Caki2 (cell line): ENCODE data around the gene DAPK1. TPM values are rescaled to one million over a fixed set of nuclear protein-coding genes. Genes with fewer than 3 reads are reported as not detected.

Experiments used
- DNase-seq: peaks from one replicate; pipeline ENCODE4 v3.0.0-alpha.2; 2015; ENCODE audit warnings: low read depth
- in situ Hi-C: cut with HindIII; loops from 2 replicates; pipeline ENCODE4 v1.10.0; 2016; ENCODE audit warnings: low sequenced_read_pairs, low pct_unique_long_range_greater_than_20kb, mixed read lengths
- total RNA-seq: library from RNA; depleted of rRNA; stranded (reverse); fragments of >200 nt; shearing (Covaris generic); gene quantifications from 2 replicates; pipeline ENCODE4 v1.2.3, GENCODE V29; 2014; ENCODE audit warnings: low replicate concordance

The DAPK1 gene
- total RNA-seq, 1 experiment from 2014 or later: 20.9 TPM

DNA sequence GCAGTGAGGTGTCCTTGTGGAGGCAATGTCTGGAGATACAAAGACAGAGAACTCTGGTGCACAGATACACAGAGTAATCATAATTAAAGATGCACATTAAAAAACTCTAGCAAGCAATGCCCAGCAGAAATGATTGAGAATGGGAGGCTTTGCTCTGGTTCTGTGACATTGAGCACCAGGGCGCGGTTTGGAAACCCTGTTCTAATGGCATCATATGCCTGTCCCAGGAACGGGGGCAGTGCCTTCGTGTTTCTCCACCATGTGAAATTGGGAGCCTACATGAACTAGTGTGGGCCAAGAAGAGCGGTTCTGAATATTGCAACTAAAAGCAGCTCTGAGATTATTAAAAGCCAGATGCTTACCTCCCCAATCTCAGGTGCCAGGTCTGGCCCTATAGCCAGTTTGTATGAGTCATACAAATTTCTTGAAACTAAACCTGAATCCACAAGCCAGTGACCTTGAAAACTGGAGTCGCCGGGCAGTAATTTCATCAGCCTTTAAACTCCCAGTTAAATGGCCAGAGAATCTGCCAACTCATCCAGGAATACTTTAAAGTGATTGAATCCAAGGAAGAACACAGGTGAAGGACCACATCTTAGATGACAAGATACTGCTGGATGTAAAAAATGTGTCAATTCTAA is 206.1 kb downstream of the DAPK1 start:
- DNase-seq: no peak
- in situ Hi-C loops: no loop called here

GRCh38 chr9:87704342-87704741 is 206.7 kb downstream of the DAPK1 start:
- in situ Hi-C loops: no loop called here
- no peak for DNase-seq

GRCh38 chr9:87706066-87706739 is 208.5 kb downstream of the DAPK1 start:
- DNase-seq: no peak
- in situ Hi-C loops: no loop called here

GRCh38 chr9:87707805-87708506 is 210.3 kb downstream of the DAPK1 start:
- in situ Hi-C loops: no loop called here
- DNase-seq: no peak

DNA sequence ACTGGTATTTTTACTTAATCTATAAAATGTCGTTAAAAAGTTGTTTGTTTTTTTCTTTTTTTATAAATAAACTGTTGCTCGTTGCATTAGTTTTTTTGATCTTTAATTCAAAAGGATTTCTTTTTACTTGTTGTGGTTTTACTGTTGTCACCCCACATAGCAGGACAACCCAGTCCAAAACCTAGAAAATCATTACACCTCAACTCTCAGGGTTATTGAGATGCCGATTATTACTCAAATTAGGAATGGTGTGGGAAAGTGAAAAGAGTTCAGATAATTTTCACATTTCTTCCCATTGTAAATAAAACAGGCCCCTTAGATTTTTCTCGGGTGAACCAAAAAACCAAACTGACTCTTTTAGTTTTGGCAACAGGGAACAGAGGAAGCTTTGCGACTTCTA is 210.9 kb downstream of the DAPK1 start:
- no peak for DNase-seq
- in situ Hi-C loops: no loop called here

DNA sequence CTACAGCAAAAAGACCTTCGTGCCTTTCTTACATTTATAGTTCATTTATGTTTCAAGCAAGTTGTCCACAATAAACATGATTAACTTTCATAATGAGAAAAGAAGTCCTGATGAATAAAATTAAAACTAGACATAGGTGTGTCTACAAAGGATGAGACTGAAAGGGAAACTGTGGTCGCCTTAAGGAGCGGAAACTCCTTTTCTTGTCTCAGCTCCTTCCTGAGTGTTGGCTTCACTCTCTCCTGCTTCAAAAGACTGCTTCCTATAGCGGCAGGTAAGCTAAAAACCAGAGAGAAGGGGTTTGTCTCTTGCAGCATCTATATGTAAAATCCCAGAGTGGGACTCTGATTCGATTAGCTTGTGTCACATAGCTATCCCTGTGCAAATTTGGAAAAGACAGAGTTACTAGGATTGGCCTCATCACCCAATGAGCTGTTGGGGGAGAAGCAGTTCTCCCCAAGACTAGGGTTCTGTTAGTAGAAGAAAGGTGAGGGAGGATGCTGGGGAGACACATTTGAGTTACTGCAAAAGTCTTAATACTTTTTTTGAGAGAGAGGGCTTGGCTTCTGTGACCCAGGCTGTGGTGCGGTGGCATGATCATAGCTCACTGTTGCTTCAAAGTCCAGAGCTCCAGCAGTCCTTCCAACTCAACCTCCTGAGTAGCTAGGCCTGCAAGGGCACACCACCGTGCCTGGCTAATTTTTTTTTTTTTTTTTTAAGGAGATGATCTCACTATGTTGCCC is 211.5 kb downstream of the DAPK1 start:
- in situ Hi-C loops: no loop called here
- DNase-seq: no peak

GRCh38 chr9:87710443-87710842 is 212.8 kb downstream of the DAPK1 start:
- DNase-seq: no peak
- in situ Hi-C loops: no loop called here

- in situ Hi-C loops: no loop called here
- DNase-seq: peak; percentile 58
Observed at GRCh38 chr9:87711857-87712800, 214.5 kb downstream of the DAPK1 start.

DNA sequence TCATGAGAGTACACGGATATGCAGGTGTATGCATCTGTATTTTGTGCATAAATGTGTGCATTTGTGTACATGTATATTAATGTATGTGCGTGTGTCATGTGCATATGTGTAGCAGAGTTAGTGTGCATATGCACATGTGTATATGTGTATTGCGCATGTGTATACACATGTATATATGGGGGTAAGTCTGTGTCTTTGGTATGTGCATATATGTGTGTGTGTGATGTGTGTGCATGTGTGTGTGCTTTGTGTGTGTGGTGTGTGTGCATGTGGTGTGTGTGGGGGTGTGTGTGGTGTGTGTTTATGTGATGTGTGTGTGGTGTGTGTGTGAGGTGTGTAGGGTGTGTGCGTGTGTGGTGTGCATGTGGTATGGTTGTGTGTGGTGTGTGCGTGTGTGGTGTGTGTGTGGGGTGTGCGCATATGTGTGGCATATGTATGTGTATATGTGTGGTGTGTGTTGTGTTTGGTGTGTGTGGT is 215.2 kb downstream of the DAPK1 start:
- no peak for DNase-seq
- in situ Hi-C loops: no loop called here

DNA sequence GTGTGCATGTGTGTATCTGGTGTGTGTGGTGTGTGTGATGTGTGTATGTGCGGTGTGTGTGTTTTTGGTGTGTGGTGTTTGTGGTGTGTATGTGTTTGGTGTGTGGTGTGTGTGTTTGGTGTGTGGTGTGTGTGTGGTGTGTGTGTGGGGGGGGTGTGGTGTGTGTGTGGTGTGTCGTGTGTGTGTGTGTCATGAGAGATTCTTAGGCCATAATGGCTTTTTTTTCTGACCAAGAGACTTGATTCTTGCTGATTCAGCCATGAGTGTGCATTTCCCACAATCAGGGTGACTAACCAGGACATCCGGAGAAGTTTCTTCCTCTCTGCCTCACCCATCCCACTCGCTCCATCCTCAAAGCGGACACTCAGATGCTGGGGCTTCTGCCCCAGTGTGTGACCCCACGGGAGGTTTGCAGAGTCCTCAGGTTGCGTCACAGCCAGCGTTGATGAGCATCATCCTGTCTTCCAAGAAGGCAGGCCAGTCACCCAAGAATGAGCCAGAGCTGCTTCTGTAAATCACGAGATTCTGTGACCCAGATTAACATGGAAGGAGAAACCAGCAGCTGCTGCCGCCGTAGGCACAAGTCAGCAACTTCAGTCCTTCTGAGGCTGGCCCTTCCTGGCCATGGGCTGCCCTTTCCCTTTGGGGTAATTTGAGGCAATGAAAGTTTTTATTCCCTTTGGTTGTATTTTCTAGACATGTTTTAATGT is 215.8 kb downstream of the DAPK1 start:
- DNase-seq: peak; percentile 93
- in situ Hi-C loops: no loop called here

DNA sequence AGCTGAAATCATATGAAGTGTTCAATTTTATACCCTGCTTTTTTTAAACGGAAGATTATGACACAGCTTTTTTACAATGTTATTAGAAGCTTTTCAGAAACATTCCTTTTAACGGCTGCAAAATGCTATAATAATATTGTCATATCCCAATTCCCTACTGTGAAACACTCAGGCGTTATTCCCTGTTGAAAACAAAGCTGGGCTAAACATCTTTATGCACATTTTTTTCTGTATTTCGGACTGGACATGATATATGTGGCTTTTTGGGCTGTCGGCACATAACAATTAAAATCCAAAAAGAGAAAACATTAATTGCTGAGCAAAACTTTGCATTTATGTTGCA is 216.3 kb downstream of the DAPK1 start:
- DNase-seq: no peak
- in situ Hi-C loops: no loop called here

DNA sequence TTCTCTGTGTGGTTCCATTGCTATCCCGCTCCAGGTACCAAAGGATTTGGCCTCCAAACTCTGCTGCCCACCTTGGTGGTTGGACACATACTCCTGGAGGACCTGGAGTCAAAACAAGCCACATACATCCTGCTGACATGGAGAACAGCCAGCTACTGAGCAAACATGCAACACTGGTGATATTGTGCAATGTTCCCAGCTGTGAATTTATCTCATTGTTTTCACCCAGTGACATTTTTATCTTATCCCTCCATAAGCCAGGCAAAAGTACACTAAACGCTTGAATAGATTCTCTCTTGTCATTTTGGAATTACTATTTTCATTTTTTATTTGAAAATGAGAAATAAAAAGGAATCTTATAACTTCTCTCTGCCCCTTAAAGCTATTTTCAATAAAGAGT is 217.2 kb downstream of the DAPK1 start:
- in situ Hi-C loops: no loop called here
- no peak for DNase-seq

DNA sequence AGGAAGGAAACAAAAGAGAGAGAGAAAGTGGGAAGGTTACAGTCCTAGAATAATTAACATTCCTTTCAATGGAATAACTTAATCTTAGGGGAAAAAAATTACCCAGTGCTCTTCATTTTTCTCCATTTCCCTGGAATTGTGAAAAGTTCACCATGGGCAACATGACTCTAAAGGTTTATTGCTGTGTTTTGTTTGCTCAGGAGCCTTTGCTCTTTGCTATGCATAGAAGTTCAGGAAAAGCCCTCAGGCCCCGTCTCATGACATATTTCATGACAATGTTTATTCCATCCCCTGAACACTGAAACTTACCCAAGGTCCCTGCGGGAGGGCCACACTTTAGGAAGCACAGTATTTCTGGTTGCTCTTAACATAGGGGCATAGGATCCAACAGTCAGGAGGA is 218.5 kb downstream of the DAPK1 start:
- in situ Hi-C loops: no loop called here
- DNase-seq: no peak

GRCh38 chr9:87717456-87717855 is 219.8 kb downstream of the DAPK1 start:
- in situ Hi-C loops: no loop called here
- DNase-seq: no peak

DNA sequence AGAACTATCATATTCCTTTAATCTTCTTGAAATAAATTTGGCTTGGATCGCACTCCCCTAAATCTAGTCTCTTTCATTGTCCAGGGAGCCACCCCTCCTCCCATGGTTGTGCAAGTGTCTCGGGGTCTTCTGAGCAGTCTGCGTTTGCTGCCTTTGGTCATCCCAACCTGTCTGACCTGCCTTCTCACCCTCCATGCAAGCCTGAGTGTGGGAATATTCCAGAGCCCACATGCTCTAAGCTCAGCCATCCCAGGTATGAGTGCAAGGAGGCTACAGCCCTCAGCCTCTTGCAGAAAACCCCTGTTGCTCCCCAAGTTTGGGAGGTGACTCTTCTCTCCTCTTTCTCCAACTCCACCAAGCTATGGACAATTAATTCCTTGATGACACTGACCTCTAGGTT is 220.6 kb downstream of the DAPK1 start:
- DNase-seq: no peak
- in situ Hi-C loops: no loop called here

DNA sequence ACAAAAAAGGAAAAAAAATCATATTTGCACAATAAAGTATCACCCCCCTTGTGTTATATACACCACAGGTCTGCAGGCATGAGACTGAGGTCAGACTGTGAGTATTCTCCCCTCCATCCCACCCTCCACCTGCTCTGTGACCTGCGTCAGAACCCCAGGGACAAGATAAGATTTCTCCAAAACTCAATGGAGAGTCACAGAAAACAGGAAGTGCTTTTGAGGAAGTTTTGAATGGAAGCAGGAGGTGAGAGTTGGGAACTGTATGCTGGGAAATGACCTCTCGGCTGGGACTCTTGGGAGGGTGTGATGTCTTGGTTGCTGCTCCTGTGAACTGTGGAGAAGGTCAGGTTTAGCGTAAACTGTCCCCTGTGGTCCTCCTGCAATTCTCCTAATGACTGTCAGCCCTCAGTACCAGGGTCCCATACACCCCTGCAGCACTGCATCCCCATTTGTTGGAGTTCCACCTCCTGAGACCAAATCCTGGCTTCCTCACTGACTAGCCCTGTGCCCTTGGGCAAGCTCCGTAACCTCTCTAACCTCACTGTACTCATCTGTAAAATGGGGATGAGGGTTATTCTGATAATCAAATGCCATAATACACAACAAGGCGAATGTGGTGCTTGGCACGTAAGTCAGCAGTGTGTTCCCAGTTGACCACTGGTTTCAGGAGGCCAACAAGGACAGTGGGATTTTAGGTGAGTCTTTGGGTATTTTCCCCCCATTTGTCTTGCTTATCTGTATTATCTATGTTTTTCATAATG is 221.4 kb downstream of the DAPK1 start:
- in situ Hi-C loops: no loop called here
- DNase-seq: no peak

DNA sequence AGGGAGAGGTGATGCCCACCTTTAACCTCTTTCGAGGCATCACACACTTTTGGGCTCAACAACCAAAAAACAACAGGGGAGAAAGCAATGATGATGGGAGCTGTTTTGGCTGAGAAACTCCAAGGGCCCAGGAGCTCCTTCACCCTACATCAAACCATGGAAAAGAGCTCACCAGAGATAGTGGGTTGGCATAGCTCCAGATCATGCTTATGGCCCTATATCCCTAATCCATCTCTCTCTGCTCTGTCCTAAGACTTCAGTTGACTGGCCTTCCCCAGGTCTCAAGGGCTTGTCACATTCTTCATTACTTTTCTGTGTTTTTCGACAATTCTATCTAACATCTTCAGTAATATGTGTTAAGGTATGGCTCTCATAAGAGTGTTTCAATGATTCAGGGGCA is 222.5 kb downstream of the DAPK1 start:
- in situ Hi-C loops: no loop called here
- DNase-seq: no peak
